ENCODE data around the gene GLRX. TPM values are rescaled to one million over a fixed set of nuclear protein-coding genes. Genes with fewer than 3 reads are reported as not detected.

GLRX gene
- total RNA-seq, 1 donor from 2014 or later = 18.3 TPM

- Mint-ChIP-seq H3K9me3 (ENCODE audit: low read depth) (no peaks in the 10 kb centered on the region), H3K4me1 (ENCODE audit: low read depth) (peaks cover 26% of the 10 kb centered on the region)
Observed at GRCh38 chr5:95770830-95771708, 51.5 kb downstream of the GLRX start.

GRCh38 chr5:95768731-95769130, 53.8 kb downstream of the GLRX start:
- no peak for DNase-seq (ENCODE audit: low spot score)
- Mint-ChIP-seq H3K36me3 (ENCODE audit: low read depth) (peaks cover 22% of the 10 kb centered on the region), H3K27me3 (ENCODE audit: low read depth) (no peaks in the 10 kb centered on the region), H3K4me1 (ENCODE audit: low read depth) (peaks cover 23% of the 10 kb centered on the region), H3K27ac (ENCODE audit: unreplicated experiment) (no peak overlapping the region), H3K4me3 (ENCODE audit: unreplicated experiment) (no peak overlapping the region), H3K9me3 (ENCODE audit: low read depth) (no peaks in the 10 kb centered on the region)
- TF ChIP-seq, protein P1, sequence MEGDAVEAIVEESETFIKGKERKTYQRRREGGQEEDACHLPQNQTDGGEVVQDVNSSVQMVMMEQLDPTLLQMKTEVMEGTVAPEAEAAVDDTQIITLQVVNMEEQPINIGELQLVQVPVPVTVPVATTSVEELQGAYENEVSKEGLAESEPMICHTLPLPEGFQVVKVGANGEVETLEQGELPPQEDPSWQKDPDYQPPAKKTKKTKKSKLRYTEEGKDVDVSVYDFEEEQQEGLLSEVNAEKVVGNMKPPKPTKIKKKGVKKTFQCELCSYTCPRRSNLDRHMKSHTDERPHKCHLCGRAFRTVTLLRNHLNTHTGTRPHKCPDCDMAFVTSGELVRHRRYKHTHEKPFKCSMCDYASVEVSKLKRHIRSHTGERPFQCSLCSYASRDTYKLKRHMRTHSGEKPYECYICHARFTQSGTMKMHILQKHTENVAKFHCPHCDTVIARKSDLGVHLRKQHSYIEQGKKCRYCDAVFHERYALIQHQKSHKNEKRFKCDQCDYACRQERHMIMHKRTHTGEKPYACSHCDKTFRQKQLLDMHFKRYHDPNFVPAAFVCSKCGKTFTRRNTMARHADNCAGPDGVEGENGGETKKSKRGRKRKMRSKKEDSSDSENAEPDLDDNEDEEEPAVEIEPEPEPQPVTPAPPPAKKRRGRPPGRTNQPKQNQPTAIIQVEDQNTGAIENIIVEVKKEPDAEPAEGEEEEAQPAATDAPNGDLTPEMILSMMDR (IDR thresholded peaks at IDR 0.05) = no peak

More at GRCh38 chr5:95770830-95771708, 51.5 kb downstream of the GLRX start:
- Mint-ChIP-seq H3K27me3 (ENCODE audit: low read depth) (no peaks in the 10 kb centered on the region), H3K36me3 (ENCODE audit: low read depth) (peaks cover 19% of the 10 kb centered on the region), H3K4me3 (ENCODE audit: unreplicated experiment) (no peak overlapping the region), H3K27ac (ENCODE audit: unreplicated experiment) (peak overlapping the region; percentile 24)
- no peak for DNase-seq (ENCODE audit: low spot score)
- TF ChIP-seq, protein P1 (IDR thresholded peaks at IDR 0.05) = no peak

DNA sequence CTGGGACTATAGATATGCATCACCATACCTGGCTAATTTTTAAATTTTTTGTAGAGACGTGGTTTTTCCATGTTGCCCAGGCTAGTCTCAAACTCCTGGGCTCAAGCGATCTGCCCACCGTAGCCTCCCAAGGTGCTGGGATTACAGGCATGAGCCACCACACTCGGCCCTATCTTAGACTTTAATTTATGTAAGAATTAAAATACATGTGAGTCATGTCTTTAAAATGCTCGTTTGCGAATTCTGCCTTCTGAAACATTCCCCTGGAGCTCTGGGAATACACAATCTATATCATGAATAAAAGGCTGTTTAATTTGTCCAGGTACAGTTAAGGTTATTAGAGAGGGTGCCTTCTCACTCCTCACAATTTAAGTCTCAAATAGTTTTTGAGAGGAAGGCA, 58.6 kb downstream of the GLRX start:
- Mint-ChIP-seq H3K4me1 (ENCODE audit: low read depth) (peaks cover 38% of the 10 kb centered on the region), H3K27me3 (ENCODE audit: low read depth) (no peaks in the 10 kb centered on the region)

More for the DNA sequence above, 58.6 kb downstream of the GLRX start:
- Mint-ChIP-seq H3K9me3 (ENCODE audit: low read depth) (no peaks in the 10 kb centered on the region), H3K4me3 (ENCODE audit: unreplicated experiment) (no peak overlapping the region), H3K27ac (ENCODE audit: unreplicated experiment) (no peak overlapping the region), H3K36me3 (ENCODE audit: low read depth) (peaks cover 14% of the 10 kb centered on the region)
- DNase-seq (ENCODE audit: low spot score) = no peak
- TF ChIP-seq, protein P1 (IDR thresholded peaks at IDR 0.05) = no peak

Other genes with a start within 250 kb of the GLRX start
- gene GPR150, start 202.6 kb downstream of the GLRX start, total RNA-seq = 0.33 to 0.42 TPM in 2 of 3 replicates, not detected in the other
- gene RFESD, start 175.9 kb downstream of the GLRX start, total RNA-seq = 0.97 to 1.9 TPM (median 1.7 TPM) in 3 replicates
- gene SPATA9, start 139.7 kb downstream of the GLRX start, total RNA-seq = 0.67 to 1.7 TPM (median 1.1 TPM) in 3 replicates
- 67.1 to 75.4 TPM (median 75.2 TPM) in 3 replicates for gene RHOBTB3, start 91.4 kb downstream of the GLRX start, total RNA-seq
- gene ELL2, start 139.1 kb upstream of the GLRX start, total RNA-seq = 51.7 to 83.8 TPM (median 59.3 TPM) in 3 replicates

Measured in chondrocyte (in vitro differentiated cells).